OCI-LY3 (cell line): ENCODE measurements around the gene PSKH1.

Experiments used
- CTCF ChIP-seq: fragments of 200-600, 300-600 bp; sonication (generic); IDR thresholded peaks from 2 replicates; pipeline ENCODE4 v1.5.1; 2014; ENCODE audit warnings: antibody characterized with exemption, low read length, low read depth
- EZH2phosphoT487 ChIP-seq: fragments of 200-600 bp; shearing (Covaris generic); IDR thresholded peaks from 2 replicates; pipeline ENCODE4 v1.6.1; 2018; ENCODE audit warnings: antibody characterized with exemption, mixed run types, low read depth

- TF ChIP-seq CTCF (no peak), EZH2phosphoT487 (no peak)
These were observed 48.6 kb upstream of the PSKH1 start for GRCh38 chr16:67844497-67844896.
